ENCODE data around the gene GABRR3. TPM values are rescaled to one million over a fixed set of nuclear protein-coding genes. Genes with fewer than 3 reads are reported as not detected.
"Not testable (repeated sequence)": the region's sequence is repeated elsewhere in the genome, so short reads cannot be mapped to it uniquely, and the experiment has no call there.

Gene GABRR3
- total RNA-seq, 2 donors from 2014 or later = not detected

- Mint-ChIP-seq H3K4me3 (no peak overlapping the region), H3K27me3 (peaks cover 8% of the 10 kb centered on the region), H3K36me3 (ENCODE audit: low read depth) (no peaks in the 10 kb centered on the region), H3K9me3 (no peaks in the 10 kb centered on the region), H3K27ac (no peak overlapping the region), H3K4me1 (peaks cover 10% of the 10 kb centered on the region)
- peak; percentile 40 for ATAC-seq (replicated peaks)
Measured at GRCh38 chr3:98032904-98033303, 2.2 kb downstream of the GABRR3 start.

- Mint-ChIP-seq H3K4me3 (no peak overlapping the region), H3K27ac (no peak overlapping the region), H3K27me3 (peaks cover 8% of the 10 kb centered on the region), H3K36me3 (ENCODE audit: low read depth) (no peaks in the 10 kb centered on the region), H3K9me3 (no peaks in the 10 kb centered on the region), H3K4me1 (peaks cover 8% of the 10 kb centered on the region)
- no peak for ATAC-seq (replicated peaks)
Measured at GRCh38 chr3:98032265-98032664, 2.9 kb downstream of the GABRR3 start.

- ATAC-seq (replicated peaks) = peak; percentile 68
- Mint-ChIP-seq H3K4me3 (peak overlapping the region; percentile 75), H3K27ac (peak overlapping the region; percentile 92), H3K36me3 (ENCODE audit: low read depth) (no peaks in the 10 kb centered on the region), H3K4me1 (peaks cover 8% of the 10 kb centered on the region), H3K27me3 (peaks cover 7% of the 10 kb centered on the region), H3K9me3 (no peaks in the 10 kb centered on the region)
Measured at GRCh38 chr3:98029083-98029482, 6.0 kb downstream of the GABRR3 start.

- H3K27me3 Mint-ChIP-seq = no peaks in the 10 kb centered on the region
- H3K27ac Mint-ChIP-seq = no peak overlapping the region
- no peaks in the 10 kb centered on the region for H3K9me3 Mint-ChIP-seq
- H3K4me1 Mint-ChIP-seq = peaks cover 8% of the 10 kb centered on the region
- no peaks in the 10 kb centered on the region for H3K36me3 Mint-ChIP-seq (ENCODE audit: low read depth)
- H3K4me3 Mint-ChIP-seq = no peak overlapping the region
- no peak for ATAC-seq (replicated peaks)
Measured at GRCh38 chr3:98027085-98027446, 8.0 kb downstream of the GABRR3 start.

DNA sequence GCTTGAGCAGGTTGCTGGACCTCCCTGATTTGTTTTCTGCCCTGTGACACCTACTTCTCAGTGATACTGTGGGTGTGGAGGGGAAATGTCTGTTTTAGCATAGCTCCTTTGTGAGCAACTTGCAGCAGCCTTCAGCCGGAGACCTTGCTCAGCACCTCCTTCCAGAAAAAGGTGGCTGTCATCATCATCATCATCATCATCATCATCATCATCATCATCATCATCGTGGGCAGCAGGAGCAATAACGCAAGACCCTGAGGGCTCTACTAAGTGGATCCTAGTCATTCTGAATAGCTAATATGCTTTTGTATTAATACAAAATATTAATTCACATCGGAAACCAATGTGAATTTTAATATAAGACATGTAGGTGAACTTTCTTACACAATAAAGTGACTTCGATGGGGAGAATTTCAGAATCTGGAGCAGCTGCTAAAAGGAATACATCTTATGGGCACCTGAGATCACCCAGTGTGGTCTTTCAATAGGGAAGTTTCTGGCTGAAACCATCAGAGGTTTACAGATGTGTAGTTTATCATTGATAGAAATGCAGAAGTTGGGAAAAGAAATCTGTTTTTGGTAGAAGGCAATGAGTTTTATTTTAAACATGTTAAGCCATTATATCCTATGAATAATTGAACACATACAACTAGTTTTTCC, 8.6 kb downstream of the GABRR3 start:
- H3K36me3 Mint-ChIP-seq (ENCODE audit: low read depth) = no peaks in the 10 kb centered on the region
- H3K9me3 Mint-ChIP-seq = no peaks in the 10 kb centered on the region
- no peak overlapping the region for H3K4me3 Mint-ChIP-seq
- no peak for ATAC-seq (replicated peaks)
- H3K27me3 Mint-ChIP-seq = no peaks in the 10 kb centered on the region
- peaks cover 8% of the 10 kb centered on the region for H3K4me1 Mint-ChIP-seq
- H3K27ac Mint-ChIP-seq = no peak overlapping the region

DNA sequence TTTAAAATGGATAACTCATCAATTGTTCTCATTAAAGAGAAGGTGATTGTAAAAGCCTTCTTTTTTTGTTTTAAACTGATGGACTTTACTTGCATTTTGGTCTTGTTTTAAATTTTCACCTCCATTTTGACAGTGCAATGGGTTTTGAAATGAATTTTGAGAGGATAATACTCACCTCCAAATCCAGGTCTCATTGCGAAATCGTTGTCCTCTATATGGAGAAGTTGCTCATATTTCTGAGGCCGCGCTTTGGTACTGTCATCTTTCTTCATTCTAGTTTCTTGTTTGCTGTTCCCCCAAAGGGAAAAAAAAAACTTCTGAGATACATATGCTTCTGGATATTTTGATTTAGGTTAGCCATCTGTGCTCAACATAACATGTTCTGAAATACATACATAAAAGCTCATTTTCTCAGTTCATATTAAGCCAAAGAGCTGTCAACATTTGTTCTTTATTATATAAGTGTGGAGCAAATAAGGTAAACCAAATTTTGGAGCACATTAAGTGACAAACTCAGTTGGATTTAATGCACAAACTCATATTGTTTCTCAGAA, 9.6 kb downstream of the GABRR3 start:
- Mint-ChIP-seq H3K4me1 (peaks cover 8% of the 10 kb centered on the region), H3K27me3 (no peaks in the 10 kb centered on the region), H3K36me3 (ENCODE audit: low read depth) (no peaks in the 10 kb centered on the region), H3K27ac (no peak overlapping the region), H3K9me3 (no peaks in the 10 kb centered on the region), H3K4me3 (no peak overlapping the region)
- no peak for ATAC-seq (replicated peaks)

GRCh38 chr3:98022978-98023820, 11.9 kb downstream of the GABRR3 start:
- Mint-ChIP-seq H3K4me1 (no peaks in the 10 kb centered on the region), H3K4me3 (no peak overlapping the region), H3K27me3 (no peaks in the 10 kb centered on the region), H3K27ac (no peak overlapping the region), H3K9me3 (no peaks in the 10 kb centered on the region), H3K36me3 (ENCODE audit: low read depth) (no peaks in the 10 kb centered on the region)
- ATAC-seq (replicated peaks) = peak; percentile 73

DNA sequence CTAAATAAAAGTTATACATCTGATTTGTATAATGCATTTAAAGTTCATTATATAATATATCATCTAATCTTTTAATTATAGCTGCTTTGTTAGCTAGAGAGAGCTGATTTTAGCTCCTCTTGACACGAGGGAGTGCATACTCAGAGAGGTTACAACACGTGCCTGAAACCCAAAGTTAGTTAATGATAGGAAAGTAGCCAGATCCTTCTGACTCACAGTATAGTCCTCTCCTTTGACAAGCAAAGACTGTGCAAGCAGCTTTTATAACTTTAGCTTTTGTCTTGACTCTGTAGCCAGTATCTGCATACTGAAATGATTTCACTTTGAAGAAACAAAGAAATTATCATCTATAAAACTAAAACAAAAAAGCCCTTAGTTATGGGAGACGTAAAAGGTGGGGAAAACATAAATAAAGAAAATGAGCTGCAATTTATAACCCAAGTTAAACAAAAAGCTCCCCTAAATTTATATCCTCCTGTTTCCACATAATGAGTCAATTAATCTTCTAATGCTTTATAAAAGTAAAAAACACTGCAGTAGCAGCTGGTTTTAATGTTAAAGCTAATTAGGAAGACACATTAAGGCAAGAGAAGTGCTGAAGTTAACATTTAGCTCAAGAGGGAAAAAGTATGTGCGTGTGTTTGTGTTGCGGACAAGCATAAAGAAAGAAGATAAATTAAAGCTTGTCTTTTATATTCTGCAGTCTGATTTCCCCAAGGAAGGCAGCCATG, 13.1 kb downstream of the GABRR3 start:
- H3K4me1 Mint-ChIP-seq = no peaks in the 10 kb centered on the region
- no peak overlapping the region for H3K27ac Mint-ChIP-seq
- no peak for ATAC-seq (replicated peaks)

DNA sequence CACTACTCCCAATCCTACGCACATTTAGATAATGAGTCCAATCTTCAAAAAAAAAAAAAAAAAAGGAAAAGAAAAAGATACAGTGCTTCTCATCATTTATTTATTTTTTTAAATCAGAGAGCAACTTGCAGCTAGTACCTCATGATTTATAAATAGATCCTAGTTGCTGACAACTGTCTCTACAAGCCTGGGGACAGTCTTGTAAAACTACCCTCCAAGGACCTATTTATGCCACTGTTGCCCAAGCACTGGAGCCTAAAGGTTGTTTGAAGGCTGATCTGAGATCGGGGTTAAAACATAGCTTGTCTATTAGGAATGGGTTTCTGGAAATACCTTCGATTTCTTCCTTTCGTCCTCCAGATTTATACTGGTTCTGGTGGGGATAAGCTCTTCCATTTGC, 14.7 kb downstream of the GABRR3 start:
- no peaks in the 10 kb centered on the region for H3K27me3 Mint-ChIP-seq
- no peak overlapping the region for H3K27ac Mint-ChIP-seq
- no peak for ATAC-seq (replicated peaks)
- H3K36me3 Mint-ChIP-seq (ENCODE audit: low read depth) = no peaks in the 10 kb centered on the region
- H3K4me1 Mint-ChIP-seq = no peaks in the 10 kb centered on the region
- H3K9me3 Mint-ChIP-seq = no peaks in the 10 kb centered on the region
- H3K4me3 Mint-ChIP-seq = no peak overlapping the region

More for the DNA sequence above, 13.1 kb downstream of the GABRR3 start:
- Mint-ChIP-seq H3K4me3 (no peak overlapping the region), H3K27me3 (no peaks in the 10 kb centered on the region), H3K9me3 (no peaks in the 10 kb centered on the region), H3K36me3 (ENCODE audit: low read depth) (no peaks in the 10 kb centered on the region)

GRCh38 chr3:98018301-98018700, 16.8 kb downstream of the GABRR3 start:
- Mint-ChIP-seq H3K36me3 (ENCODE audit: low read depth) (no peaks in the 10 kb centered on the region), H3K4me3 (no peak overlapping the region), H3K27me3 (no peaks in the 10 kb centered on the region), H3K9me3 (no peaks in the 10 kb centered on the region), H3K27ac (no peak overlapping the region), H3K4me1 (no peaks in the 10 kb centered on the region)
- no peak for ATAC-seq (replicated peaks)

- H3K27me3 Mint-ChIP-seq = no peaks in the 10 kb centered on the region
- H3K9me3 Mint-ChIP-seq = no peaks in the 10 kb centered on the region
- H3K4me3 Mint-ChIP-seq = no peak overlapping the region
- no peaks in the 10 kb centered on the region for H3K4me1 Mint-ChIP-seq
- H3K27ac Mint-ChIP-seq = no peak overlapping the region
- H3K36me3 Mint-ChIP-seq (ENCODE audit: low read depth) = no peaks in the 10 kb centered on the region
- no peak for ATAC-seq (replicated peaks)
Measured at GRCh38 chr3:98014268-98014585, 20.9 kb downstream of the GABRR3 start.

- ATAC-seq (replicated peaks) = no peak
- no peaks in the 10 kb centered on the region for H3K4me1 Mint-ChIP-seq
- no peak overlapping the region for H3K27ac Mint-ChIP-seq
- H3K9me3 Mint-ChIP-seq = no peaks in the 10 kb centered on the region
- no peaks in the 10 kb centered on the region for H3K27me3 Mint-ChIP-seq
- no peaks in the 10 kb centered on the region for H3K36me3 Mint-ChIP-seq (ENCODE audit: low read depth)
- H3K4me3 Mint-ChIP-seq = no peak overlapping the region
Measured at GRCh38 chr3:98013411-98014267, 21.5 kb downstream of the GABRR3 start.

- H3K27me3 Mint-ChIP-seq = no peaks in the 10 kb centered on the region
Measured at GRCh38 chr3:98012979-98013378, 22.1 kb downstream of the GABRR3 start.

DNA sequence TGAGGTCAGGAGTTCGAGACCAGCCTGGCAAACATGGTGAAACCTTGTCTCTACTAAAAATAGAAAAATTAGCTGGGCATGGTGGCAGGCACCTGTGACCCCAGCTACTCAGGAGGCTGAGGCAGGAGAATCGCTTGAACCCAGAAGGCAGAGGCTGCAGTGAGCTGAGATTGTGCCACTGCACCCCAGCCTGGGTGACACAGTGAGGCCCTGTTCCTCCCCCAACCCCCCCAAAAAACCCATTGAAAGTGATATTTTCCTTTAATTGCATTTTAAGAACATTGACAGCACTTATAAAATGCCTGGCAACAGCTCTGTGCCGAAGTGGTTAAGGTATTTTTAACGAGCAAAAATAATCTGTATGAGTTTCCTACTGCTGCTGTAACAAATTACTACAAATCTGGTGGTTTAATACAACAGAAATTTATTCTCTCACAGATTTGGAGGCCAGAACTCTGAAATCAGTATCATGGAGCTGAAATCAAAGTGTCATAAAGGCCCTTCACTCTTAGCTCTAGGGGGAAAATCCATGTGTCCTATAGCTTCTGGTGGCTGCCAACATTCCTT, 24.1 kb downstream of the GABRR3 start:
- not testable (repeated sequence) for H3K4me1 Mint-ChIP-seq; H3K36me3 Mint-ChIP-seq (ENCODE audit: low read depth); H3K4me3 Mint-ChIP-seq; H3K9me3 Mint-ChIP-seq; H3K27me3 Mint-ChIP-seq; ATAC-seq (replicated peaks); H3K27ac Mint-ChIP-seq

More at GRCh38 chr3:98012979-98013378, 22.1 kb downstream of the GABRR3 start:
- no peaks in the 10 kb centered on the region for H3K4me1 Mint-ChIP-seq
- no peak for ATAC-seq (replicated peaks)
- no peak overlapping the region for H3K4me3 Mint-ChIP-seq
- H3K27ac Mint-ChIP-seq = no peak overlapping the region
- H3K9me3 Mint-ChIP-seq = no peaks in the 10 kb centered on the region
- H3K36me3 Mint-ChIP-seq (ENCODE audit: low read depth) = no peaks in the 10 kb centered on the region

Data from activated T-helper 17 cell treated with anti-CD3 and anti-CD28 coated beads, Interleukin-2, amount 50 U/mL, for 72 hours (primary cell).